HG03159 (cell line): ENCODE results near the gene DDX17.
"Not testable (repeated sequence)": the region's sequence is repeated elsewhere in the genome, so short reads cannot be mapped to it uniquely, and the experiment has no call there.

Experiments used
- ATAC-seq: cut with Tn5 transposase; IDR thresholded peaks from one replicate; pipeline ENCODE4 v1.9.1; 2021; ENCODE audit warnings: mild to moderate bottlenecking, moderate library complexity; ENCODE audit not compliant: unreplicated experiment

Gene DDX17

GRCh38 chr22:38494498-38494897, 11.6 kb downstream of the DDX17 start:
- no peak for ATAC-seq

- ATAC-seq: no peak
Measured at GRCh38 chr22:38491707-38492348, 14.3 kb downstream of the DDX17 start.

GRCh38 chr22:38490915-38491314, 15.2 kb downstream of the DDX17 start:
- no peak for ATAC-seq

GRCh38 chr22:38490475-38490874, 15.6 kb downstream of the DDX17 start:
- no peak for ATAC-seq

- no peak for ATAC-seq
Measured at GRCh38 chr22:38489561-38490145, 16.5 kb downstream of the DDX17 start.

- ATAC-seq: no peak
Measured at GRCh38 chr22:38489142-38489541, 17.0 kb downstream of the DDX17 start.

- ATAC-seq: no peak
Measured at GRCh38 chr22:38487946-38488345, 18.2 kb downstream of the DDX17 start.

GRCh38 chr22:38485783-38486182, 20.3 kb downstream of the DDX17 start:
- no peak for ATAC-seq

GRCh38 chr22:38484244-38484643, 21.9 kb downstream of the DDX17 start:
- no peak for ATAC-seq

- no peak for ATAC-seq
Measured at GRCh38 chr22:38482662-38483308, 23.3 kb downstream of the DDX17 start.

- no peak for ATAC-seq
Measured at GRCh38 chr22:38481871-38482332, 24.2 kb downstream of the DDX17 start.

- ATAC-seq: no peak
Measured at GRCh38 chr22:38481162-38481870, 24.8 kb downstream of the DDX17 start.

- no peak for ATAC-seq
Measured at GRCh38 chr22:38479096-38479837, 26.8 kb downstream of the DDX17 start.

GRCh38 chr22:38477585-38477984, 28.5 kb downstream of the DDX17 start:
- ATAC-seq: no peak

- no peak for ATAC-seq
Measured at GRCh38 chr22:38474003-38474607, 32.0 kb downstream of the DDX17 start.

- ATAC-seq: no peak
Measured at GRCh38 chr22:38471237-38471636, 34.9 kb downstream of the DDX17 start.

- ATAC-seq: not testable (repeated sequence)
Measured at GRCh38 chr22:38470179-38470578, 35.9 kb downstream of the DDX17 start.

GRCh38 chr22:38469306-38469781, 36.8 kb downstream of the DDX17 start:
- no peak for ATAC-seq

- no peak for ATAC-seq
Measured at GRCh38 chr22:38468443-38469305, 37.4 kb downstream of the DDX17 start.
